Activated CD8-positive, alpha-beta memory T cell treated with anti-CD3 and anti-CD28 coated beads for 1 hour (primary cell): ENCODE measurements around the gene LOXL4.
"Not testable (repeated sequence)": the region's sequence is repeated elsewhere in the genome, so short reads cannot be mapped to it uniquely, and the experiment has no call there.

Experiments
- DNase-seq, 2 donors: peaks; one replicate each; pipeline ENCODE4 v3.0.0-alpha.2; 2020; ENCODE audit warnings: low read depth in 1 of 2; ENCODE audit errors: extremely low read depth in 1 of 2

The LOXL4 gene

GRCh38 chr10:98246911-98247805 is 20.8 kb downstream of the LOXL4 start:
- DNase-seq: no peak

- no peak for DNase-seq
Measured at GRCh38 chr10:98244586-98244985, 23.4 kb downstream of the LOXL4 start.

- DNase-seq: no peak
Measured at GRCh38 chr10:98244141-98244540, 23.9 kb downstream of the LOXL4 start.

- DNase-seq: no peak
Measured at GRCh38 chr10:98242823-98243222, 25.2 kb downstream of the LOXL4 start.

- DNase-seq: no peak
Measured at GRCh38 chr10:98240524-98240923, 27.5 kb downstream of the LOXL4 start.

- no peak for DNase-seq
Measured at GRCh38 chr10:98238391-98238790, 29.6 kb downstream of the LOXL4 start.

GRCh38 chr10:98236862-98237261 is 31.1 kb downstream of the LOXL4 start:
- no peak for DNase-seq

- DNase-seq: no peak
Measured at GRCh38 chr10:98235846-98236245, 32.1 kb downstream of the LOXL4 start.

- no peak for DNase-seq
Measured at GRCh38 chr10:98231417-98231816, 36.6 kb downstream of the LOXL4 start.

- not testable (repeated sequence) for DNase-seq
Measured at GRCh38 chr10:98228266-98228665, 39.7 kb downstream of the LOXL4 start.

- DNase-seq: not testable (repeated sequence)
Measured at GRCh38 chr10:98227713-98228112, 40.3 kb downstream of the LOXL4 start.

- DNase-seq: no peak
Measured at GRCh38 chr10:98226508-98227144, 41.4 kb downstream of the LOXL4 start.

- DNase-seq: no peak
Measured at GRCh38 chr10:98224996-98225395, 43.0 kb downstream of the LOXL4 start.

- DNase-seq: no peak
Measured at GRCh38 chr10:98224509-98224908, 43.5 kb downstream of the LOXL4 start.

GRCh38 chr10:98223874-98224273 is 44.1 kb downstream of the LOXL4 start:
- no peak for DNase-seq

- no peak for DNase-seq
Measured at GRCh38 chr10:98217801-98218200, 50.2 kb downstream of the LOXL4 start.

GRCh38 chr10:98215373-98215772 is 52.6 kb downstream of the LOXL4 start:
- no peak for DNase-seq

- DNase-seq: no peak
Measured at GRCh38 chr10:98213740-98214139, 54.3 kb downstream of the LOXL4 start.

- no peak for DNase-seq
Measured at GRCh38 chr10:98212196-98212595, 55.8 kb downstream of the LOXL4 start.

- no peak for DNase-seq
Measured at GRCh38 chr10:98209441-98209840, 58.6 kb downstream of the LOXL4 start.

- DNase-seq: no peak
Measured at GRCh38 chr10:98208925-98209324, 59.1 kb downstream of the LOXL4 start.

- no peak for DNase-seq
Measured at GRCh38 chr10:98205351-98205750, 62.6 kb downstream of the LOXL4 start.
